ENCODE results near the gene ZFP69B. TPM values are rescaled to one million over a fixed set of nuclear protein-coding genes. Genes with fewer than 3 reads are reported as not detected.

The ZFP69B gene
- 1.3 TPM for total RNA-seq
- long read RNA-seq, partial matches to known transcripts, result 0 of 1 reads
- long read RNA-seq, other reads (novel, unspliced or antisense), result 0 of 1 reads

GRCh38 chr1:40449684-40450494, at the start of gene ZFP69B:
TSS of gene ZFP69B (plus strand) at chr1:40450476. CDS start at chr1:40450962, 486 bp downstream.
- DNase-seq (ENCODE audit: low spot score), result peak; percentile 98

GRCh38 chr1:40401473-40402201, 48.6 kb upstream of the ZFP69B start:
- no peak for DNase-seq (ENCODE audit: low spot score)

GRCh38 chr1:40404670-40405462, 45.4 kb upstream of the ZFP69B start:
- no peak for DNase-seq (ENCODE audit: low spot score)

- no peak for DNase-seq (ENCODE audit: low spot score)
These were observed 44.5 kb upstream of the ZFP69B start for GRCh38 chr1:40405812-40406211.

- DNase-seq (ENCODE audit: low spot score), result no peak
These were observed 42.8 kb upstream of the ZFP69B start for GRCh38 chr1:40407453-40407852.

GRCh38 chr1:40409467-40409866, 40.8 kb upstream of the ZFP69B start:
- no peak for DNase-seq (ENCODE audit: low spot score)

GRCh38 chr1:40411294-40411693, 39.0 kb upstream of the ZFP69B start:
- DNase-seq (ENCODE audit: low spot score), result no peak

GRCh38 chr1:40411843-40412242, 38.4 kb upstream of the ZFP69B start:
- no peak for DNase-seq (ENCODE audit: low spot score)

- no peak for DNase-seq (ENCODE audit: low spot score)
These were observed 36.6 kb upstream of the ZFP69B start for GRCh38 chr1:40413527-40414252.

GRCh38 chr1:40414331-40414730, 35.9 kb upstream of the ZFP69B start:
- DNase-seq (ENCODE audit: low spot score), result no peak

GRCh38 chr1:40416709-40417108, 33.6 kb upstream of the ZFP69B start:
- no peak for DNase-seq (ENCODE audit: low spot score)

- no peak for DNase-seq (ENCODE audit: low spot score)
These were observed 28.6 kb upstream of the ZFP69B start for GRCh38 chr1:40421431-40422384.

GRCh38 chr1:40422630-40423263, 27.5 kb upstream of the ZFP69B start:
- DNase-seq (ENCODE audit: low spot score), result no peak

- no peak for DNase-seq (ENCODE audit: low spot score)
These were observed 27.0 kb upstream of the ZFP69B start for GRCh38 chr1:40423264-40423642.

- no peak for DNase-seq (ENCODE audit: low spot score)
These were observed 26.2 kb upstream of the ZFP69B start for GRCh38 chr1:40423951-40424618.

- no peak for DNase-seq (ENCODE audit: low spot score)
These were observed 25.1 kb upstream of the ZFP69B start for GRCh38 chr1:40425198-40425597.

GRCh38 chr1:40431385-40431784, 18.9 kb upstream of the ZFP69B start:
- DNase-seq (ENCODE audit: low spot score), result no peak

GRCh38 chr1:40432644-40433390, 17.5 kb upstream of the ZFP69B start:
- no peak for DNase-seq (ENCODE audit: low spot score)
